ENCODE data around the gene SLX4IP.
A peak's percentile ranks its signal among the peaks of the same experiment; 100 is the strongest.
"Not testable (repeated sequence)": the region's sequence is repeated elsewhere in the genome, so short reads cannot be mapped to it uniquely, and the experiment has no call there.

SLX4IP gene

DNA sequence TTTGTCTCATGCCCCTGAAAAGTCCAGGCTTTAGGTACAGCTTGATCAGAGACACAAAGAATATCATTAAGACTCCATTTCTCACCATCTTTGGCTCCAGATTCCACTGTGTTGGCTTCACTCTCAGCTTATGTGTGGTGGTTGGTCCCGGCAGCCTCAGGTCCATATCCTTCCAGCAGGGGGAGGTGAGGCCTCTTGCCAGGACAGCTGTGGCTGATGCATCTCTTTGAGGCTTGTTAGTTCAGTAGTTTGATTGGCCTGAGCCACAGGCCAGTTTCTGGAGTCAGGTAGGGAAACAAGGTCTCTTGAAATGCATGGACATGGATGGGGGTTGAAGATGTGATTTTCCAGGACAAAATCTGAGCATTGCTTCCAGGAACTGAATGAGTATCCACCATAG is 176.3 kb downstream of the SLX4IP start:
- no peak for DNase-seq

DNA sequence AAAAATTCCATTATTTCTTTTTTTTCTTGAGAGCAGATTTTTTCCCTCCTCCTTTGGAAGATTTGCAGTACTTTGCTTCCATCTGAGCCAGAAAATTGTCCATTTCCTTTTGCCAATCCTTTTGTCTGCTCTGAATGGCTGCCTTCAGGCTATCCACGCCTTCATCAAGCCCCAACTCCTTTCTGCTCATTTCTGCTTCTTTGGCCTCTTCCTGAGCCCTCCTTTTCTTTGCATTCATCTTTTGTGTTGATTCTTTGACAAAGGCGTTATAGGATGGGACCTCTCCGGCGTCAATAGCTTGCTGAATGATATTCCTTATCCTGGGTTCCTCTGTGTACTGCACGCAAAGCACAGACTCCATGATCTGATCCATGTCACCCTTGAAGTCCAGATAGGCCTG is 178.3 kb downstream of the SLX4IP start:
- DNase-seq = not testable (repeated sequence)

DNA sequence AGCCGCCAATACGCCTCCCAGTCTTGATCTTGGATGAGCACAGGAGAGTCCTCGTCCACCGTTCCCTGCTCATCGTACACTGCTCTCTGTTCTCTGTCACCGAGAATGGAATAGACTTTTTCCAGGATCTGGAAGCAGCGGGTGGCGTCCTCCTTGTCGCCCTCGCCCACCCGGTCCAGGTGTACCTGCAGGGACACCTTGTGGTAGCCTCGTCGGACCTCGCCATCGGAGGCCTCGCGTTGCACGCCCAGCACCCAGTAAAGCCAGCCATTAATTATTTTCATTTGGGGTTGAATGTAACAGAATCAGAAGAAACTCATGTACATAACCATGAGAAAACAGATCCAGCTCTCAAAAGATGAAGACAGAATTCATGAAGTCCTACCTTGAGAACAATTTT is 178.8 kb downstream of the SLX4IP start:
- DNase-seq = no peak

DNA sequence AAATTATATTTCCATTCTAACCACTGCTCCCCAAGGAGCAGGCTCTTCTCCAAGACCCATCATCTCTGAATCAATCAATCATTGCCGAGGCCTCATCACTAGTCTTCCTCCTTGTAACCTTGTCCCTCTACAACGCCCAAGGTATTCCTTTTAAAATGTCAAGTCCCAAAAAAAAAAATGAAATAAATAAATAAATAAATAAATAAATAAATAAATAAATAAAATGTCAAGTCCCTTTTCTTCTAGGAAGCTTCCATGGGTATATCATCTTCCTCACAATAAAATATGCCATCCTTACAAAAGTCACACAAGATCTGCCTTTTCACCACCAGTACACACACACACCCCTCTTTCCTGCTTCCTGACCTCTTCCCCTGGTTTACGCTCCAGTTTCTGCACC is 181.1 kb downstream of the SLX4IP start:
- DNase-seq = no peak

DNA sequence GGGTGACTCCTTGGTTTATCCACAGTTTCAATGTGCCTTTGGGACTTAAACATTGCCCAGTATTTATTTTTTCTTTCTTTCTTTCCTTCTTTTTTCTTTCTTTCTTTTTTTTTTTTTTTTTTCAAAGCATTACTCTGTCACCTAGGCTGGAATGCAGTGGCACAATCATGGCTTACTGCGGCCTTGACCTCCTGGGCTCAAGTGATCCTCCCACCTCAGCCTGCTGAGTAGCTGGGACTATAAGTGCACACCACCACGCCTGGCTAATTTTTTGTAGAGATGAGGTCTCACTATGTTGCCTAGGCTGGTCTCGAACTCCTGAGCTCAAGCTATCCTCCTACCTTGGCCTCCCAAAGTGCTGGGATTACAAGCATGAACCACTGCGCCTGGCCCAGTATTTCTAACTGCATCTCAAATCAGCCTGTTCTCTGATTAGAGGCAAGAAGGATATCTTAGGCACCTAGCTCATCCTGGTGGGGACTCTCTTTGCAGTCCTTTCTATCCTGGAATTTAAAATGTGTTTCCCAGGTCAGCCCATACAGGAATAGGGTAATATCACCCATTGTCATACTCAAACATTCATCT is 182.5 kb downstream of the SLX4IP start:
- not testable (repeated sequence) for DNase-seq

DNA sequence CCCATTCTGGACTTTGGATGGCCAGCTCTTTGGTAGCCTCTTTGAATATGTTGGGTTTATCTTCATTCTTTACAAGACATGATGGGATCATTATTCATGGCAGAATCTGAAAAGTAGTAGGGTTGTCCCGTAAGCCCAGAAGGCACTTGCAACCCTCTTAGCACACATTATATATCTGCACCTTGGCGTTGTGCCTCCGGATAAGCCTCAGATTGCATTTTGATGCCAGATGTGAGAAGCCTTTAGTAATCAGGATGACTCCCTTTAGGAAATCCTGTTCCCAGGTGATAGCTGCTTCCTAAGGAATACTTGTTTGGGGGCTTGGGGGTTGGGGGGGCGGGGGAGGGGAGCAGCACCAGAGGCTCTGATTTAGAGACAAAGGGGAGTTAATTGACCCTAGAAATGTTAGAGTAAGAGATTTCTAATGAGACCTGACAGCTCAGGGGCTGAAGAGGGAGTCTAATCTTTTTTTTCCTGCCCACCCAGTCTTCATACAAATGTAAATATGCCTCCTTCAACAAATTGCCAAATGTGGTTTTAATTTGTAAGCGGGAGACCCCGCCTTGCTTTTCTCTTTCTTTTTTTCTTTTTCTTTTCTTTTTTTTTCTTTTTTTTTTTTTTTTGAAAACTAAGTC is 183.6 kb downstream of the SLX4IP start:
- no peak for DNase-seq

DNA sequence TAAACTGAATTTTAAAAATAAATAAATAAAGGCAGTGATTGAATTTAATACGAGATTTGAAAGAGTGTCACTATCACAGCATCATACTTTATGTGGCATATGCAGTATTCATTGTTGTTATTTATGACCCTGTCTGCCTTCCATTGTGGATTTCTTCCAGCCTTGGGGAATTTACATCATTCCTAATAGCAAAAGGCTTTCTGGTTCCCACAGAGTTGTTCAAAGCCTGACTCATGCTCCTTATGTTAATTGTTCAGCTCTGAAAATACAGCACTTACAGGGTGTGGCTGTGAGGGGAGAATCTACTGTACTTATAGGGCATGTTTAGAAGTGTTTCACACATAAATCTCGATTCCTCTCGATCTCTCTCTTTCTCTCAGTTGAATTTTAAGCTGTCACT is 184.3 kb downstream of the SLX4IP start:
- peak; percentile 69 for DNase-seq

DNA sequence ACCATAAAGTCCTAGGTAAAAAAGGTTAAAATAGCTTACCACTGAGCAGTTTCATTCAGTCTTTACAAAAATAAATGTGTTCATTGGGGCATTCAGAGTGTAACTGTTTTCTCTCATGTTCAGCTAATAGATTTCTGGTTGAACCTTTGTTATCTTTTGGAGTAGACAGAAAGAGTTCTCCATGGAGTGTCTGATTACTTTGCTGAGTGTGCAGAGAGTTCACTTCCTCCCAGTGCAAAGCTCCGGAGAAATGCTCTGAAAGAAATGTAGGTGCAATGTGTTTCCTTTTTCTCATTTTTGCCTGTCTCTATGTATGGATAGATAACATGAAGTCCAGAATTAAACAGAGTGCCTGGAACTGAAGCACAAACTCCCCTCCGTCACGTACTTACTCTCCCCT is 186.0 kb downstream of the SLX4IP start:
- DNase-seq = no peak

DNA sequence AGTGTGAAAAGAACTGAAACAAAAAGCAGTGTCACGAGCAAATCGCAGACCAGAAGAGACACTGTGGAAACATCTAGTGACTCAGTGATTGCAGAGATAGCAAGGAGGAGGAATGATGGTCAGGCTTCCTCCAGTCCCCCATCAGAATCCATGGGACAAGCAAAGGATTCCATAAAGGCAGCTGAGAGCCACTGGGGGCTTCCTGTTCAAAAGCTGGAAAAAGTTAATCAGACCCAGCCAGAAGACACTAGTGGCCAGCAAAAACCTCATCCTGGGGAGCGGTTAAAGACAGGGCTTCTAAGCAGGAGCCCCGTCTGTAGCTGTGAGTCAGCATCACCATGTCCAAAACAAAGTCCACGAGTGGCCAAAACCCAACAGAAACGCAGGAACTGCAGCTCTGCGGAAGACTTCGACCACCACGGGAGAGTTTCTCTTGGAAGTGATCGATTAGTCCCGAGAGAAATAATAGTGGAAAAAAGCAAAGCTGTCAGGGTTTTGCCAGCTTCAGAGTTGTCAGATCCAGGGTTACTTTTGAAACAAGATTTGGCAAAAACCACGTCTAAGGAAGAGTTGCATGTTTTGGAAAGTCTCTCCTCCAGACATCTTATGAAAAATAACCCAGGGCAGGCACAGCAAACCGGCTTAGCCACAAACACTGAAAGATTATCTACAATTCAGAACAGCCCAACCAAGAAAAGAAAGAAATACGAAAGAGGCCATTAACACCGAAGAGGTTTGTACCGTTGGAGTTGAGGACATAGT is 187.7 kb downstream of the SLX4IP start:
- DNase-seq = peak; percentile 21

DNA sequence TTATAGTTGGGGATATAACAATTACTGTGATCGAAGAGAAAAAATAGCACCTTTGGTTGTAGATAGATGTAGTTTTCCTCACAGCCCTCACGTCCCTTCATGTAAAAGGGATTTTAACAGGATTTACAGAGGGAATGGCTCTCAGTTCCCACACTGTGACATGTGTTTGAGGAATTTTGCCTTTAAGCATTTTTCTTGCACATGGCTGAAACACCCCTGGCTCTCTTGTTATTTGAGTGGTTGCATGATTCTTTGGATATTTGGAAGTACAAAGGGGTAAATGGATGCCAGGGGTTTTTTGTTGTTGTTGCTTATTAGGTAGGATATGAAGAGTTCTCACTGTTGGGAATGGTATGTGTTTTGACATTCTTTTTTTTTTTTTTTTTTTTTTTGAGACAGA is 190.5 kb downstream of the SLX4IP start:
- DNase-seq = no peak

DNA sequence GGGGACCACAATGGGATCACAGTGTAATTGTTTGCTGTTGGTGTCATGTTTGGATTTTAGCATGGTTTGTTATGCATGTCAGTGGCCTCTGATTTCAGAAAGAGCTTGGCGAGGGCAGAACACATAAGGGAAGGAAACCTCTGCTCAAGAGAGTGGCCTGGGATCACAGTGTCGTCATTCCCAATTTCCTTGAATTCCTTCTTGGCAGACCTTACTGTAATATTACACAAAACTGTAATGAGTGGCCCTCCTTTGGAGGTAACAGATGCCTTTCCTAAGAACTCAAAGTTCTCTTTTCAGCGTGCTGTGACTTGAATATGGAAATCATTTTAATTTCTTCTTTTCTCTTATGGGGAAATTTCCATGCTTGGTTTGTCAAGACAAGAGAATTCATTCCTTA is 191.8 kb downstream of the SLX4IP start:
- no peak for DNase-seq

DNA sequence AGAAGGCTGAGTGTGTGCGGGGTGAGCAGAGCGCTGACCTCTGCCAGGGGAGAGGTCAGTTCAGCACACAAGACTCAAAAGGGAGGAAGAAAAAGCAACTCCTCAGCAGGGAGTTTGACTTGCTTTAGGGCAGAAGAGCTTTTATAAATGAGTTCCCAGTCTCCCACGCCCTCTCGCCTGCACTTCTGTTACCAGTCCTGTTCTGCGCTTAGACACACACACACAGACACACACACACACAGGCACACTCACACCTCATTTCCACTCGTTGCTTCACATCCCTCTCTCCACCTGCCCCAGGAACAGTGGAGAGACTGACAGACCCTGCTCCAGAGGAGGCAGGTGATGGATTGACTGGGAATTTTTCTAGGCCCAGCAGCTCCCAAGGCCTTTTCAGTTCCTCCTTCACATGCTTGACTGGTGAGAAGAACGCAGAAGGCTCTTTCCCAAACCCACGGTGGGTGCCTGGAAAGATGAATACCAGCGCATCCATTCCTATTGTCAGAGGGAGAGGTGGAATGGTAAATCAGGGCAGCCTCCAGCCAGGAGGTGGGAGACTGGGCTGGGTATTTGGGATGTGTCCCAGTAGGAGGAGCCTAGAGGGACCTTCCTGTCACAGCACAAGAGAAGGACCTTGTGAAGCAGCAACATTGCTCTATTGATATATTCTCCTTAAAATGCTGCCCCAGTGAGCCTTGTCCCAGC is 195.0 kb downstream of the SLX4IP start:
- DNase-seq = no peak

DNA sequence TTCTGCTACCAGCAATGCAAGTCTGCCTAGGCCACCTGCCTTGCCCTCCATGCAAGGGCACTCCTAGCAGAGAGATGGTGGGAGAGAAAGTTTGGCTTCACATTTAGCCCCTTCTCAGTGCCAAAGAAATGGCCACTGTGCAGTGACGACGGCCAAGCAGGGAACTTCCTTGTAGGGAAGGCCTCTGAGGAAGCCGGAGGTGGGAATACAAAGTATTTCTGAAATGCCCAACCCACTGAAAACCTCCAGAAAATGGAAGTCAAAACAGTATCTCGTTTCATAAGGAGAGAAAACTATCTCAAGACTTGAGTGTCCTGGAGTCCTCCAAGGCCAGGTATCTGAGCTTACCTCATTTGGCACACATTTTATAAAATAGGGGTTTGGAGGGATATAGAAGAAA is 196.0 kb downstream of the SLX4IP start:
- DNase-seq = no peak

DNA sequence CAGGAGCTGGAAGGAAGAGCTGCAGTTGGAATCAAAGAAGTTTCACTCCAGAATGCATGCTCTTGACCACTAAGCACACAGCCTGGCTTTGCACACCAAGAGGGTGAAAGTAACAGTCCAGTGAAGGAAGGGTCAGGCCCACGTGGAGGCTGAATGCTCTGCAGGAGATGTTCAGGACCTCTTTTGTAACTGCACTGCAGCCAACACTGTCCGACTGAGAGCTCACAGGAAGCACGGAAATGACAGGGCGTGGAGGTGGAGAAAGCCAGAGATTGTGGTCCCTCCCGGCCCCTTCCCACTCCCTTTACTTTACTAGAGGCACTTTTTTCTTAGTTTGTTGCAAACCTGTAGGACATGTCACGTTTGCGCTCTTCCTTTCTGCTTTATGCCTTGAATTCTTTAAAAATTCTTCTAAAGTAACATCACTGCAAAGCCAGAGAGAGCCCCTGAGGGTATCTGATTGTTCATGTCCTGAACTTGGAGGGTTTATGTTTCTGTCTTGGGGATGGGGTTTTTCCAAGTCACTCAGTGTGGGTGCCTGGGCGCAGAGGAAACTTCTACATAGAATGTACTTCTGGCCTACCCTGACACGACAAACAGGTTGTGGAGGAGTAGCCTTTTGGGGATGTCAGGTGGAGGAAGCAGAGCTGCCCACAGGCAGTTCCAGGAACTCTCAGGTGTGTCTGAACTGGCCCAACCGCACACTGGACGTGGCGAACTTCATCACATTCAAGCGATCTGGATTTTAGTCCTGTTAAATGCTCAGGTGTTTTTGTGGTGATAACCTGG is 197.8 kb downstream of the SLX4IP start:
- no peak for DNase-seq

DNA sequence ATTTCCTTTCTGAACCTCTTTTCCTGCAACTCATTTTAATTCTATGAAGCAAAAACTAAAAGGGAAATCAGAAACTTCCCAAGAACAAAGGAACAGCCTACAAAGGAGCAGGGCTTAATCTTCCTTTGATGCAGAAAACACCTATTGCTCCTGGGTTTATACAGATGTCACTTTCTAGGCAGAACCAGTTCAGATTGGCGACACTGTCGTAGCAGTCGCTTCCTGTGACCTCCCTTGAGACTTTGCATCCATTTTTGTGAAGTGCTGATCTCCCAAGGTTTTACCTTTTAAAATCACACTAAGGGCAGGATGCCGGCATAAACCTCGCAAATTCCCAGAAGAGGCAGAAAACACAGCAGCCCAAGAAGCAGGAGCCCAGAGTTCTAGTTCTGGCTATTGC is 198.6 kb downstream of the SLX4IP start:
- DNase-seq = no peak

DNA sequence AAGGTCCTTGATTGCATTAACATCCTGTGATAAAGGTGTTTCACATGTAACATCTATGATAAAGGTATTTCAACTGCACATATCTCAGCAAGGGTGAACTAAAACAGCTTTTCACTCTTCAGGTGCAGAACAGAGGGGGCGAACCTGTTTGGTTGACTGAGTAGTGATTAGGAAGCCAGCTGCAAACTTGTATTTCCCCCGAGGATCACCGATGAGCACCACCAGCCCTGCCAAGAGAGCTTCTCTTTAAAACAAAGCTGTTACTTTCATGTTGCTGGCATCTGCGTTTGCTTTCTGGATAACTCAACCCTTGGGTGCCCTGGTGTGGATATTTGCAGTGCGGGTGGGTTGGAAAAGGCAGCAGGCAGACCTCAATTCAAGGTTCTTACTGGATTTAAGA is 199.1 kb downstream of the SLX4IP start:
- DNase-seq = no peak

DNA sequence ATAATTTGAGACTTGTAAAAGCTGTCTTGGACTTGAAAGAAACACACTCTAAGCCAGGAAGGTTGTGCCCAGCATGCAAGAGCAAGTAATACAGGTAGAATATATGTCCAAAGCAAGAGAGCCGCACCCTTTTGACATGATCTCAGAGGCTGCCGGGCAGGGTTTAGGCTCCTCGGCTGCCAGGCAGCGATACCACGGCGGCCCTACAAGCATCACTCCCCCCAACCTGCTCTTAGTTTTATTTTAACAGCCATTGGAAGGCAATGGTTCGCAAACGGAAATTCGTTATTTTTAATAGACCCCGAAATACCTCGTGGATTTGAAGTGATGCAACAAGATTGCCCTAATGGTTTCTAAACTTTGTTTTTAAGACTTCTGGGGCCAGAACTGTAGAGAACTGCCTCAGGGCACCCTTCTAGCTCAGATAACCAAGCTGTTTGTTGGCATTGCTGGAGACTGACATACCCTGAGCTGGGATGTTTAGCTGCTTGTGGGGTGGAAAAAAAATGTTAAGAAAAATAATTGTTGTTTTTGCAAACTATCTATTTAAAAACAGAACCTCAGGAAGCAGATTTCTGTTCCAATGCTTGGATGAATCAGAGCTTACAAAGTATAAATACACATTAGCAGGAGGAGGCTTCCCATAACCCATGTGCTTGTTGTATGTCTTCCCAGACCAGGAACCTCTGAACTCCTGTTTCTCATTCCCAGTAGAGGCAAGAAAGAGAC is 199.7 kb downstream of the SLX4IP start:
- peak; percentile 83 for DNase-seq

DNA sequence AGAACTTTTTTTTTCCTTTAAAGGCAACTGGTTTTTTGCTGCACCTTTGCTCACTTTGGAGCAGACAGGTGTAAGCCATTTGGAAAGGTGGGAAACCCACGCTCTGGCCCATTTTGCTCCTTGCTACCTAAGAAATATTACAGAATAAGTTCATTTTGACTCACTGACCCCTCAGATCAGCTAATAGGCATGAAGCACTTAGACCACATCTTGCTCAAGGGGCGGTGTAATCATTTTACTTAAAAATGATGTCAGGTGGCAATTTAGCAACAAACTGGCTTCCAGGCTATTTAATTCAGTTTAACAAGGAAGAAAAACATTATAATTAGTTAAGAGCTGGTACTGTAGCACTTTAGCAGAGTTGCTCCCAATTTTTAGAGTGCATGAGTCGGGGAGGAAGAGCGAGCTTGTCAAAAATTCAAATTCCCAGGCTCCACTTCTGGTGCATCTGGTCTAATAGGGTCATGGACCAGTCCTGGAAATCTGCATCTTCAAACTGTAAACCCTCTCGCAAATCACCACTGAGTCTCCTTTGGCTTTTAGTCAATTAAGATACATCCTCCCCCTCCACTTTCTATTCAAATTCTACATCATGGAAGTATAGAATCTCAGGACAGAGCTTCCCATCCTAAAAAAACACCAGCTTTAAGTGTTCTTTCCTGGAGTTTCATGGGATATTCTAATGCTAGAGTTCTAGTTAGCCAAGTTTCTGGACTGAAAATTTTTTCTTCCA is 200.5 kb downstream of the SLX4IP start:
- no peak for DNase-seq

DNA sequence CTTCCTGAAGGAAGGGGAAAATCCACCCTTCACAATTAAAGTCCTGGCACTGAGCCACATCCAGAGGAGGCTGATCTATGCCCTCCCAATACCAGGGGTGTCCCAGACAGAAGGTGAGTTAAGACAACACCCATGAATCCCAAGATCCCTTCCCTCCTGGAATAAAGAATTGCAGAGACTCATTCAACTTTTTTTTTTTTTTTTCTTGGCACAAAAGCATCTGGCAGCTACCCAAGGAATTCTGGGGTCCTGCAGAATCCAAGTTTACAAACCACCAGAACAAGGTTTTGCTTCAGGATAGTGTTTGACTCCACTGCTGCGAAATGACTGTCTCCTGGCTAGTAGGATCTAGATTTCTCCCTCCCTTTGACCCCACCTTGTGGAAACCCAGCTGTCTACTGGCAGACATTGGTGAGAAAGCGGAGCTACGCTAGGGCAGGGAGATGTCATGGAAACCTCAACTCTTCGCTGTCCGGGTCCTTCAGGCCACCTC is 201.3 kb downstream of the SLX4IP start:
- no peak for DNase-seq

DNA sequence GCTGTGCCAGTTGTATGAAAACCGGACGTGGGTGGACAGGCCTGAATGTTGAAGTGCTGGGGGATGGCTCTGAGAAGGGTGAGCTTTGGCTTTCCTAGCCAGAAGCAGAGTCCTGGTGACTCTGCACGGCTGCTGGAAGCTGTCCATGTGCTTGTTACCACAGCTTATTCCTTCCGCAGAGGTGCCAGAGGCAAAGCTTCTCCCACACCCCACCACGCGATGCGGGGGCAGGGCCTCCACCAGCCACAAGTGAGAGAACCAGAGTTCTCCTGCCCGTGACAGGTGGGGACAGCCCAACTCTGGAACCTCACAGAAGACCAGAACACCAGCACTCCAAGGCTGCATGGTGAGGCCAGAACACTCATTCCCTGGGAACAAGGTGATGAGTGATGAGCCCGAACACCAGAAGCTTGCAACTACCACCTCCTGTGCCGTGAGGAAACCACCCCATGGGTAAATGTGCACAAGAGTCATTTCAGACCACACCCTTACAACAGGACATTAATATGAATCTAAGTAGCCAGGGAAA is 202.0 kb downstream of the SLX4IP start:
- no peak for DNase-seq

DNA sequence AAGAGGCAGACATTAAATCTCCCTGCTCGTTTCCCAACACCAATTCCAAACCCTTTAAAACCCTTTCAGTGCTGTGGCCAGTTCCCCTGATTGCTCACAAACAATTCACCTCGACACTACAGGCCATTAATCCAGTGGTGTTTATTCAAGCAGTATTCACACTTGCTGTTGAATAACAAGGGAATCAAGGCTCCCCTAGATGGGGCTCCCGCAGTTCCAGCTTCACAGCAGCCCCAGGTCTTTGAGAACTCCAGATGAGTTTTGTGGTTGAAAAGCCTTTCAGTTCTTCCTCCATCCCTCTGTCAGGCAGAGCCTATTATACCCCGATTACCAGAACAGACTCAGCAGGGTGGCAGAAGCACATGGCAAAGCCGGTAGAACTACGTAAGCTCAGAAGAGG is 202.5 kb downstream of the SLX4IP start:
- no peak for DNase-seq

All from amniotic stem cell (primary cell).